ENCODE measurements around the gene PAK4. TPM values are rescaled to one million over a fixed set of nuclear protein-coding genes. Genes with fewer than 3 reads are reported as not detected.
"Not testable (repeated sequence)": the region's sequence is repeated elsewhere in the genome, so short reads cannot be mapped to it uniquely, and the experiment has no call there.

The PAK4 gene
- 18.0 TPM for total RNA-seq
- long read RNA-seq, partial matches to known transcripts: 2 of 16 reads
- long read RNA-seq, other reads (novel, unspliced or antisense): 14 of 16 reads

DNA sequence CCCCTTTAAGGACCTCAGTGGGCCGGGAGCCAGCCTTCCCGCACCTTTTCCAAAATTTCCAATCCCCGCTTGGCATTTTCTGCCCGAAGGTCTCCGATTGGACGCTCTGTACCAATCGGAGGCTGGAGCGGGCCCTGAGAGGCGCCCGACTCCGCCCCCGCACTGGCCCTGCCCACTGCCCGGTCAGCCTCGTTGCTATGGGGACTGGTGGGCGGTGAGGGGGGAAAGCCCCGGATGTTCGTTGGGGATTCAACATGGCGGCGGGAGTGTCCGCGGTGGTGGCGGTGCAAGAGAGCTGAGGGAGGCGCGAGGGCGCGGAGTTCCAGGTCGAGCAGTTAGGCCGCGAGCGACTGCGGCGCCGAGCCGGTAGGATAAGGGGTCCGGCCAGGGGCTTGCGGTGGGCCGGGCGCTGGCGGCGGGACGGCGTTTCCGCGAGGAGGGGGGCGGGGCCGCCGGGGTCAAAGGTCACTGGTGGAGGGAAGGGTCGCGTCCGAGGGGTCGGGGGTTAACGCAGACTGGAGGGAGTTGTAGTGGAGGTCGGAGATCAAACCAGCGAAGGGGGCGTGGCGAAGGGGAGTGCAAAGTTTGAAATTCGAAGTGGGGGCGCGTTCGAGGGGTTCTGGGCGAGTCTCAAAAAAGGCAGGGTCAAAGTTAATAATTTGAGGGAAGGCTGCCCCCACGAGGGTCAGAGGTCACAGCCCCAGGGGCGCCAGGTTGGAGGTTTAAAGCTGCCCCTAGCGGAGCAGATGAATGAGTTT is at the start of gene PAK4:
Gene PAK4, plus strand, starts transcription at position 233 of the 758 bp plus-strand sequence. CDS start 43,768 bp downstream, outside the sequence.
- DNase-seq (ENCODE audit: low spot score): peak; percentile 98

GRCh38 chr19:39077323-39077722 is 48.3 kb upstream of the PAK4 start:
- DNase-seq (ENCODE audit: low spot score): no peak

DNA sequence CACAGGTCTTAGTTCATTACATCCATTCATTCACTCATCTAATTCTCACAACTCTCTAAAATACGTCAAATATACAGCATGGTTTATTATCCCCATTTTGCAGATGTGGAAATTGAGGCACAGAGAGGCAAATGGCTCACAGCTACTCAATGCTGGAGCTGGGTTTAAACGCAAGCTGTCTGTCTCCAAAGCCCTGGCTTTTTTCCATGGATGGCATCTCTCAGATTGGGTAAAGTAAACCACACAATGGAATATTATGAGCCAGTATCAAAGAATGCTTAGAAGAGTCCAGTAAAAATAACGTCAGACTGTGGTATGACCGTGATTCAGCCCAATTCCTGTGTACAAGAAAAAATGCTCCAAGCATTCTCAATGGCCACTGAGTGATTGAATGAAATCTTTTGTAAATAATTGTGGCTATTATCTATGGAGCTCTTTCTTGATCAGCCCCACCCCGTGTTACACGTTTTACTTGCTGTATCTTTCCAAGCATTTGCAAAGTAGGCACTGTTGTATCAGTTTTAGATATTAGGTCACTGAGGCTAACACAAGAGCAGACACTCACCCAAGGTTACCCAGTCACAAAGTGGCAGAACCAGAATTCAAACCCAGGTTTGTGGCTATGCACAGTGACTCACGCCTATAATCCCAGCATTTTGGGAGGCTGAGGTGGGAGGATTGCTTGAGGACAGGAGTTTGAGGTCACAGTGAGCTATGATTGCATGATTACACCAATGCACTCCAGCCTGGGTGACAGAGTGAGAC is 47.0 kb upstream of the PAK4 start:
- DNase-seq (ENCODE audit: low spot score): no peak

DNA sequence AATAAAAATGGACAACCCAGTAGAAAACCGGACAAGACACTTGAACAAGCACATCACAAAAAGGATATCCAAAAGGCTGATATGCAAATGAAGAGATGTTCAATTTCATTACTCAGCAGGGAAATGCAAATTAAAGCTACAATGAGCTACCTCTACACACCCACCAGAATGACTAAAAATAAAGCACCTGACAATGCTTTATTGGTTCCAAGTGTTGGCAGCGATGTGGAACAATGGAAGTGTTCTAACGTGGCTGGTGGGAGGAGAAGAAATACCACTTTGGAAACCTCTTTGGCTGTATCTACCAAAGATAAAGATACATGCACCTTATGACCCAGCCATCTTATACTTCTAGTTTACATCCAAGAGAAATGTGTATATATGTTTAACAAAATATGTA is 45.2 kb upstream of the PAK4 start:
- DNase-seq (ENCODE audit: low spot score): no peak

- DNase-seq (ENCODE audit: low spot score): no peak
Observed at GRCh38 chr19:39082167-39082566, 43.4 kb upstream of the PAK4 start.

DNA sequence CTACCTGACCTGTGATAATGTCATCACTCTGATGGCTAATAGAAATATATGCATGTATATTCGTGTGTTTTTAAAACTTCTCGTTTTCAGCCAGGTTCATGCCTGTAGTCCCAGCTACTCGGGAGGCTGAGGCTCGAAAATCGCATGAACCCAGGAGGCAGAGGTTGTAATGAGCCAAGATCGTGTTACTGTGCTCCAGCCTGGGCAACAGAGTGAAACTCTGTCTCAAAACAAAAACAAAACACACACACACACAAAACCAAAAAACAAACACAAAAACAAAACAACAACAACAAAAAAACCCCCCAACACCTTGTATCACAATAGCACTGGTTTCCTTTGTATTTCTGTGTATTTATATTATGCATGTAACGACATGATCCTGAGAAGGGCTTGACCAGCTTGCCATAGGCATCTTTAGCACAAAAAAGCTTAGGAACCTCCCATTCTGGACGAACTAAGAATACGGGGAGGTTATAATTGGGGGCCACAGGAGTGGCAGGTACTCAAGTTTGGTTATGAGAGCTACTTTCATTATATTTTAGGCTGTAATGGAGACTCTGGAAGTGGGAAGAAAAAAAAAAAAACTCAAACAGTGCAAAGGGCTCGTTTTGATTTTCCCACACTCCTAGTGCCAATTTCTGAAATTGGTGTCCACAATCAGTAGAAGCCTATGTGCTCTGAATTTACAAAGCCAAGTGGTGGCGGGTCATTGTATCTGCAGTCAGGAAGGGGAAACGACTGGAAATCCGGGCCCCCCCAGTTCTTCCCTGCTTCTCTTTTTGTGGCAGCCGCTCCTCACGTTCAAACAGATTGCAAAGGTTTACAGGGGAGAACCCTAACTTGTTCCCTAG is 42.6 kb upstream of the PAK4 start:
- no peak for DNase-seq (ENCODE audit: low spot score)

GRCh38 chr19:39083599-39083982 is 42.0 kb upstream of the PAK4 start:
- DNase-seq (ENCODE audit: low spot score): no peak

GRCh38 chr19:39083983-39084731 is 41.4 kb upstream of the PAK4 start, which contains the start of gene ACP7:
Gene ACP7 (plus strand): TSS chr19:39084368. CDS start chr19:39085270, 902 bp downstream.
- DNase-seq (ENCODE audit: low spot score): no peak

GRCh38 chr19:39084732-39085080 is 40.9 kb upstream of the PAK4 start:
- DNase-seq (ENCODE audit: low spot score): no peak

DNA sequence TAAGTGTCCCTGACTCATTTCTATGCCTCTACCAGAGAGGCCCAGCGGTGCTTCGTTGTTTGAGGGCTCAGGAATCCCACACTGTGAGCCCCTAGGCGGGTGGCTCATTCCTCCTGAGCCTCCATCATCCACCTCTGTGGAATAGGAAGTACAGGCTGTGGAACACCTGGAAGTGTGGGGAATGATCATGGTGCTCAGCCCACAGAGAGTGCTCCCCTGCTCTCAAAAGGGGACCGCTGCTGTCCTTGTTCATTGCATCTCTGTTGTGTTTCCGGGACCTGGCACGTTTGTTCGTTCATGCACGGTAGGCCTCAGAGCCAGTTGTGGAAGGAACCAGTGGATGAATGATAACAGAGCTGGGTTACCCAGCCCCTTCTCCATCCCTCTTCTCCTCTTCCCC is 40.2 kb upstream of the PAK4 start:
- no peak for DNase-seq (ENCODE audit: low spot score)

- DNase-seq (ENCODE audit: low spot score): no peak
Observed at GRCh38 chr19:39086386-39086785, 39.2 kb upstream of the PAK4 start.

- no peak for DNase-seq (ENCODE audit: low spot score)
Observed at GRCh38 chr19:39087907-39088686, 37.5 kb upstream of the PAK4 start.

DNA sequence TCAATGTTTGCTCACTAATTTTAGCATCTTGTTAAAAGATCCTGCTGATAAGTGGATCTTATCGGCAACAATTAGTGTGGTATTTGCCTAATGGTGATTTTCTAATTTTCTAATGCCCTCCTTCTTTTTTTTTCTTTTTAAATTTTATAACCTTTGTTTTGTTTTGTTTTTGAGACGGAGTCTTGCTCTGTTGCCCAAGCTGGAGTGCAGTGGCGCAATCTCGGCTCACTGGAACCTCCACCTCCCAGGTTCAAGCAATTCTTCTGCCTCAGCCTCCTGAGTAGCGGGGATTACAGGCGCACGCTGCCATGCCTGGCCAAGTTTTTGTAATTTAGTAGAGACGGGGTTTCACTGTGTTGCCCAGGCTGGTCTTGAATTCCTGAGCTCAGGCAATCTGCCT is 35.6 kb upstream of the PAK4 start:
- not testable (repeated sequence) for DNase-seq (ENCODE audit: low spot score)

DNA sequence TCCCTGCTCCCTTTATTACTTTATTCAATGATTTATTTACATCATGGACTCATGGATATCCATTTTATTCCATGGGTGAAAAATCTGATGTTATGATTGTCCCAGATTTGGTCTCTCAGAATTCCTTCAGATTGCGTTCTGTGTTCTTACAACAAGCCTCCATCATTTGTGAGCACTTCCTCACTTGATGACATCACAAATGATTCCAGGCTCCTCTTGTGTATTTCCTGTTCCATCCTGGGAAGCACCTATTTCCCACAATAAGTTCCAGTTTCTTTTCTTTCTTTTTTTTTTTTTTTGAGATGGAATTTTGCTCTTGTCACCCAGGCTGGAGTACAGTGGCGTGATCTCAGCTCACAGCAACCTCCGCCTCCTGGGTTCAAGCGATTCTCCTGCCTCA is 34.7 kb upstream of the PAK4 start:
- DNase-seq (ENCODE audit: low spot score): no peak

- DNase-seq (ENCODE audit: low spot score): not testable (repeated sequence)
Observed at GRCh38 chr19:39095799-39096540, 29.6 kb upstream of the PAK4 start.

DNA sequence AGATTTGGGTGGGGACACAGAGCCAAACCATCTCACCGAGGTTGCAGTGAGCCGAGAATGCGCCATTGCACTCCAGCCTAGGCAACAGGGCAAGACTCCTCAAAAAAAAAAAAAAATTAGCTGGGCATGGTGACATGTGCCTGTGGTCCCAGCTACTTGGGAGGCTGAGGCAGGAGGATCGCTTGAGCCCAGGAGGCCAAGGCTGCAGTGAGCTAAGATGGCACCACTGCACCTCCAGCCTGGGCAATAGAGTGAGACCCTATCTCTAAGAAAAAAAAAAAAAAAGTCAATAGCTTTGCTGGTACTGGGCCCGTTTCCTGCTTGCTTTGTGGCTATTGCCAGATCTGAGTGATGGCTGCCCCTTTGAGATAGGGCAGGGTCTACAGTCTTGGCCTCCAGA is 28.3 kb upstream of the PAK4 start:
- DNase-seq (ENCODE audit: low spot score): no peak

GRCh38 chr19:39097721-39098120 is 27.9 kb upstream of the PAK4 start:
- DNase-seq (ENCODE audit: low spot score): no peak

DNA sequence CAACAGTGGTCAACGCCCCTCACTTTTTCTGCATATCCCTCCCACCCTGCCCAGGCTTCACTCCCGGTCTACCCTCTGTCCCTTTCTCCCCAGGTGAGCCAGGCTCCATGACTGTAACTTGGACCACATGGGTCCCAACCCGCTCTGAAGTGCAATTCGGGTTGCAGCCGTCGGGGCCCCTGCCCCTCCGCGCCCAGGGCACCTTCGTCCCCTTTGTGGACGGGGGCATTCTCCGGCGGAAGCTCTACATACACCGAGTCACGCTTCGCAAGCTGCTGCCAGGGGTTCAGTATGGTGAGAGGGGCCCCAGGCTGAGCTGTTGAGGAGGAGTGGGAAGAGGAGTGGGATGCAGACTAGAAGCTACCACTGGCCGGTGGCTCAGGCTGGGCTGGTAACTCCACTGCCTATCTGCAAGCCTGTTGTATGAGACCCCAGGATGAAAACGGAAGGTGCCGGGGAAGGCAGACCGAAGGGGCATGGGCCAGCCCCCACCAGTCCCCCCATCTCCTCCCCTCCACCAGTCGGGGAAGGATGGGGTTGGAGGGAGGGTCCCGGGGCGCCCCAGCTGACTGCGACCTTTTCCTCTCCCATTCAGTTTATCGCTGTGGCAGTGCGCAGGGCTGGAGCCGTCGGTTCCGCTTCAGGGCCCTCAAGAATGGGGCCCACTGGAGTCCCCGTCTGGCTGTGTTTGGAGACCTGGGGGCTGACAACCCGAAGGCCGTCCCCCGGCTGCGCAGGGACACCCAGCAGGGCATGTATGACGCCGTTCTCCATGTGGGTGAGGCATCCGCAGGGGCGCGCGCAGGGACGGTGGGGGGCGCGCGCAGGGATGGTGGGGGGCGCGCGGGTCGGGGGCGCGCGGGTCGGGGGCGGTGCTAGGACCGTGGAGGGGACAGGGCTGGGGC is 27.0 kb upstream of the PAK4 start:
- DNase-seq (ENCODE audit: low spot score): no peak
